ENCODE measurements around the gene ASF1A.

ASF1A gene

GRCh38 chr6:118869894-118870589 lies 23.9 kb upstream of the ASF1A start:
- POLR2A ChIA-PET, result no interaction called here
- CTCF ChIA-PET, result no interaction called here
- no peak for DNase-seq (ENCODE audit: extremely low spot score)
- no peak for TF ChIP-seq CTCF (IDR thresholded peaks at IDR 0.05; ENCODE audit: control extremely low read depth, extremely low read depth, low read depth, missing control alignments)

GRCh38 chr6:118871331-118871730 lies 22.6 kb upstream of the ASF1A start:
- CTCF ChIA-PET, result no interaction called here
- no peak for DNase-seq (ENCODE audit: extremely low spot score)
- no peak for TF ChIP-seq CTCF (IDR thresholded peaks at IDR 0.05; ENCODE audit: control extremely low read depth, extremely low read depth, low read depth, missing control alignments)
- POLR2A ChIA-PET, result no interaction called here

GRCh38 chr6:118872318-118872717 lies 21.6 kb upstream of the ASF1A start:
- no peak for TF ChIP-seq CTCF (IDR thresholded peaks at IDR 0.05; ENCODE audit: control extremely low read depth, extremely low read depth, low read depth, missing control alignments)
- ChIA-PET CTCF (interaction anchor here (2.2 kb wide), 1 partner anchor 10 kb away, joined by 8 read pairs; no protein-coding TSS in a partner anchor), POLR2A (no interaction called here)
- no peak for DNase-seq (ENCODE audit: extremely low spot score)

GRCh38 chr6:118872726-118873125 lies 21.2 kb upstream of the ASF1A start:
- DNase-seq (ENCODE audit: extremely low spot score), result no peak
- no peak for TF ChIP-seq CTCF (IDR thresholded peaks at IDR 0.05; ENCODE audit: control extremely low read depth, extremely low read depth, low read depth, missing control alignments)
- CTCF ChIA-PET, result interaction anchor here (1.4 to 2.2 kb wide), 3 partner anchors 9 to 24 kb away, joined by 3 to 8 read pairs (median 4); no protein-coding TSS in a partner anchor
- POLR2A ChIA-PET, result no interaction called here

- DNase-seq (ENCODE audit: extremely low spot score), result no peak
- CTCF ChIA-PET, result interaction anchor here (1.4 to 2.2 kb wide), 3 partner anchors 9 to 24 kb away, joined by 3 to 8 read pairs (median 4); no protein-coding TSS in a partner anchor
- TF ChIP-seq CTCF (IDR thresholded peaks at IDR 0.05; ENCODE audit: control extremely low read depth, extremely low read depth, low read depth, missing control alignments), result no peak
- POLR2A ChIA-PET, result no interaction called here
These were observed 20.7 kb upstream of the ASF1A start for GRCh38 chr6:118873239-118873638.

- DNase-seq (ENCODE audit: extremely low spot score), result no peak
- CTCF ChIA-PET, result interaction anchor here (0.9 to 2.9 kb wide), 11 partner anchors 8 to 310 kb away, joined by 3 to 13 read pairs (median 4); no protein-coding TSS in a partner anchor
- TF ChIP-seq CTCF (IDR thresholded peaks at IDR 0.05; ENCODE audit: control extremely low read depth, extremely low read depth, low read depth, missing control alignments), result no peak
- POLR2A ChIA-PET, result no interaction called here
These were observed 18.3 kb upstream of the ASF1A start for GRCh38 chr6:118875672-118876071.

Measured in GM10248 (cell line).